ENCODE data around the gene PLXNB3.

The PLXNB3 gene

DNA sequence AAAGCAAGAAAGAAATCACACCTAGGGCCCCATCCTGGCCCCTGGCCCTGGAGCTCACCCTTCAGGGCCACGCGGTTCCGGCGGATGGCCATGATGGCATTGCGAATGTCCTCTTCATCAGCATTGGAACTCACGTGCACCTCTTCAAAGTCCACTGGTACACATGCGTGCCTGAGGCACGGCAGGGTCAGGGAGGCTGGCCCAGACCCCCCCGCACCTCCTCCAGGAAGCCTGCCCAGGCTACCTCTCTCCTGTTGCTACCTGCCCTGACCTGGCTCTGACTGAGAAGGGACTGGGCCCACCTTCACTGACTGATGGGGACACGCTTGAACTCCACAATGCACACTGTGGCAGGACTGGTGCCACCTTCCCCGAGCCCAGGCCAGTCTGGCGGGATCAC is 25.6 kb downstream of the PLXNB3 start:
- Histone ChIP-seq H2AFZ (ENCODE audit: low read length) (no peak overlapping the region), H3K79me2 (ENCODE audit: low read length) (peaks cover 33% of the 10 kb centered on the region), H3K9me3 (replicated peaks; ENCODE audit: insufficient read depth, low read length) (no peaks in the 10 kb centered on the region), H4K20me1 (ENCODE audit: insufficient read depth, low read length) (no peaks in the 10 kb centered on the region), H3K36me3 (replicated peaks; ENCODE audit: insufficient read depth, low read length) (no peaks in the 10 kb centered on the region), H3K27me3 (replicated peaks; ENCODE audit: insufficient read depth, low read length) (no peaks in the 10 kb centered on the region), H3K27ac (ENCODE audit: low read length) (no peak overlapping the region), H3K9ac (ENCODE audit: low read length) (no peak overlapping the region), H3K4me1 (ENCODE audit: low read length) (0 out of 2 replicates have a peak, but pooled peaks cover 6% of the 10 kb centered on the region), H3K9me2 (replicated peaks; ENCODE audit: insufficient read depth, low read length) (no peaks in the 10 kb centered on the region), H3K4me2 (ENCODE audit: low read depth, low read length) (no peak overlapping the region), H3K4me3 (ENCODE audit: low read length) (no peak overlapping the region), H3F3A (ENCODE audit: insufficient read depth, low read length) (no peaks in the 10 kb centered on the region)
- TF ChIP-seq EZH2phosphoT487 (IDR thresholded peaks at IDR 0.05; ENCODE audit: low read length) (no peak), EZH2 (optimal IDR thresholded peaks at IDR 0.05; ENCODE audit: low read depth, low read length) (no peak)
- TF ChIP-seq, protein P1, sequence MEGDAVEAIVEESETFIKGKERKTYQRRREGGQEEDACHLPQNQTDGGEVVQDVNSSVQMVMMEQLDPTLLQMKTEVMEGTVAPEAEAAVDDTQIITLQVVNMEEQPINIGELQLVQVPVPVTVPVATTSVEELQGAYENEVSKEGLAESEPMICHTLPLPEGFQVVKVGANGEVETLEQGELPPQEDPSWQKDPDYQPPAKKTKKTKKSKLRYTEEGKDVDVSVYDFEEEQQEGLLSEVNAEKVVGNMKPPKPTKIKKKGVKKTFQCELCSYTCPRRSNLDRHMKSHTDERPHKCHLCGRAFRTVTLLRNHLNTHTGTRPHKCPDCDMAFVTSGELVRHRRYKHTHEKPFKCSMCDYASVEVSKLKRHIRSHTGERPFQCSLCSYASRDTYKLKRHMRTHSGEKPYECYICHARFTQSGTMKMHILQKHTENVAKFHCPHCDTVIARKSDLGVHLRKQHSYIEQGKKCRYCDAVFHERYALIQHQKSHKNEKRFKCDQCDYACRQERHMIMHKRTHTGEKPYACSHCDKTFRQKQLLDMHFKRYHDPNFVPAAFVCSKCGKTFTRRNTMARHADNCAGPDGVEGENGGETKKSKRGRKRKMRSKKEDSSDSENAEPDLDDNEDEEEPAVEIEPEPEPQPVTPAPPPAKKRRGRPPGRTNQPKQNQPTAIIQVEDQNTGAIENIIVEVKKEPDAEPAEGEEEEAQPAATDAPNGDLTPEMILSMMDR (IDR thresholded peaks at IDR 0.05; ENCODE audit: low read length): no peak
- DNase-seq: no peak

DNA sequence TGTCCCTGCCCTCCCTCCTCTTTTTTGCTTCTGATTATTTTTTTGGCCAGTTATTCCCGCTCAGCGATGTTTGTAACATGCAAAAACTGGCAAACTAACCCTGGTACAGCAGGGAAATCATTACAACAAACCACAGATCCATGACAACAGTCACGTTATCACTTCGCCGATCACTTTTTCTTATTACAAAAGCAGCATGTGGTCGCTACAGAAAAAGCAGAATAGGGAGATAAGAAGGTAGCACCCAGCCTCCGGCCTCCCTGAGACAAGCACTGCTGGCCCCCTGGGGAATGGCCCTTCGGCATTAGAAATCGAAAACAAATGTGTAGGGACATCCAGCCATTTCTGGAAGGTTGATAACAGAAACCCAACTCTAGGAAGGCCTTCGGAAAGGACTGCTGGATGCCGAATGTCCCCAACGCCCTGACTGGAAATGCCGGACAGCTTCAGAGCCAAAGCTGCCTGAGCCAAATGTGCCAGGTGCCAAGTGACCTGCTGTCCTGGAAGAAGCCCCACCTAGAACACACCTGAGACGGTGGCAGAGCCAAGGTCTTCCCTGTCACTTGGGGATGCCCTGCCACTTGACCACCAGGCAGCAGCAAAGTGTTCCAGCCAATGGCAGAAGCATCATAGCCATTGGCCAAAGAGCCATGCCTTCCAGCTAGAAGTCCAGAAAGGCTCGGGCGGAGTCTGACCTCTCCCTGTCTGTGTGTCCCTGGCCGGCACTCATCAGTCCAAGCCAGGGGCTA is 27.2 kb downstream of the PLXNB3 start:
- Histone ChIP-seq H3K27me3 (replicated peaks; ENCODE audit: insufficient read depth, low read length) (no peaks in the 10 kb centered on the region), H4K20me1 (ENCODE audit: insufficient read depth, low read length) (no peaks in the 10 kb centered on the region), H3K4me2 (ENCODE audit: low read depth, low read length) (no peak overlapping the region), H3K9ac (ENCODE audit: low read length) (no peak overlapping the region), H3K4me1 (ENCODE audit: low read length) (0 out of 2 replicates have a peak, but pooled peaks cover 6% of the 10 kb centered on the region), H2AFZ (ENCODE audit: low read length) (no peak overlapping the region), H3K27ac (ENCODE audit: low read length) (no peak overlapping the region), H3K79me2 (ENCODE audit: low read length) (peaks cover 49% of the 10 kb centered on the region), H3K36me3 (replicated peaks; ENCODE audit: insufficient read depth, low read length) (no peaks in the 10 kb centered on the region), H3K9me2 (replicated peaks; ENCODE audit: insufficient read depth, low read length) (no peaks in the 10 kb centered on the region), H3K9me3 (replicated peaks; ENCODE audit: insufficient read depth, low read length) (no peaks in the 10 kb centered on the region), H3F3A (ENCODE audit: insufficient read depth, low read length) (no peaks in the 10 kb centered on the region), H3K4me3 (ENCODE audit: low read length) (no peak overlapping the region)
- TF ChIP-seq EZH2 (optimal IDR thresholded peaks at IDR 0.05; ENCODE audit: low read depth, low read length) (no peak), EZH2phosphoT487 (IDR thresholded peaks at IDR 0.05; ENCODE audit: low read length) (no peak)
- TF ChIP-seq, protein P1 (IDR thresholded peaks at IDR 0.05; ENCODE audit: low read length): no peak
- DNase-seq: no peak

DNA sequence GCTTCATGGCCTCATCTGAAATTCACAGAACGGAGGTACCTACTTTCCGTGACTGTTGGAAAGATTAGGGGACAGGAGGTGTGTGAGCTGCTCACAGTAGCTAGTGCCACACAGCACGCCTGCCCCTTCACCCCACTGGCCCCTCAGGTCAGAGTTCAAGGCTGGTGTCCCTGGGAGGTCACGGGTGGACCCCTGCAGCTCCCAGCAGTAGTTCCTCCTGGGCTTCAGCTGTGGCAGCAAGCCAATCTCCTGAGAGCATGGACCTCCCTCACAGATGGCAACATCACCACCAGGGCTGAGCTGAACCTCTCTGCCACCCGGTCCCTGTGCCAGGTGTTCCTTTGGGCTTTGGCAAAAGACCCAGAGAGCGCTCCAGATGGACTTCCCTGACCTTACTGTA is 28.3 kb downstream of the PLXNB3 start:
- Histone ChIP-seq H2AFZ (ENCODE audit: low read length) (no peak overlapping the region), H3K4me1 (ENCODE audit: low read length) (0 out of 2 replicates have a peak, but pooled peaks cover 6% of the 10 kb centered on the region), H3K9me2 (replicated peaks; ENCODE audit: insufficient read depth, low read length) (no peaks in the 10 kb centered on the region), H3K79me2 (ENCODE audit: low read length) (peaks cover 51% of the 10 kb centered on the region), H3K27me3 (replicated peaks; ENCODE audit: insufficient read depth, low read length) (no peaks in the 10 kb centered on the region), H3F3A (ENCODE audit: insufficient read depth, low read length) (no peaks in the 10 kb centered on the region), H3K27ac (ENCODE audit: low read length) (no peak overlapping the region), H3K36me3 (replicated peaks; ENCODE audit: insufficient read depth, low read length) (no peaks in the 10 kb centered on the region), H3K9ac (ENCODE audit: low read length) (no peak overlapping the region), H4K20me1 (ENCODE audit: insufficient read depth, low read length) (no peaks in the 10 kb centered on the region), H3K4me3 (ENCODE audit: low read length) (no peak overlapping the region), H3K9me3 (replicated peaks; ENCODE audit: insufficient read depth, low read length) (no peaks in the 10 kb centered on the region), H3K4me2 (ENCODE audit: low read depth, low read length) (no peak overlapping the region)
- TF ChIP-seq, protein P1 (IDR thresholded peaks at IDR 0.05; ENCODE audit: low read length): no peak
- TF ChIP-seq EZH2phosphoT487 (IDR thresholded peaks at IDR 0.05; ENCODE audit: low read length): no peak
- TF ChIP-seq EZH2 (optimal IDR thresholded peaks at IDR 0.05; ENCODE audit: low read depth, low read length): no peak
- no peak for DNase-seq

Measured in MM.1S (cell line).